NCI-H69 (cell line): ENCODE data around the gene AK6.

Source experiments
- DNase-seq: peaks from one replicate; lab custom pipeline; 2025; lab: John Stamatoyannopoulos, UW

The AK6 gene

DNA sequence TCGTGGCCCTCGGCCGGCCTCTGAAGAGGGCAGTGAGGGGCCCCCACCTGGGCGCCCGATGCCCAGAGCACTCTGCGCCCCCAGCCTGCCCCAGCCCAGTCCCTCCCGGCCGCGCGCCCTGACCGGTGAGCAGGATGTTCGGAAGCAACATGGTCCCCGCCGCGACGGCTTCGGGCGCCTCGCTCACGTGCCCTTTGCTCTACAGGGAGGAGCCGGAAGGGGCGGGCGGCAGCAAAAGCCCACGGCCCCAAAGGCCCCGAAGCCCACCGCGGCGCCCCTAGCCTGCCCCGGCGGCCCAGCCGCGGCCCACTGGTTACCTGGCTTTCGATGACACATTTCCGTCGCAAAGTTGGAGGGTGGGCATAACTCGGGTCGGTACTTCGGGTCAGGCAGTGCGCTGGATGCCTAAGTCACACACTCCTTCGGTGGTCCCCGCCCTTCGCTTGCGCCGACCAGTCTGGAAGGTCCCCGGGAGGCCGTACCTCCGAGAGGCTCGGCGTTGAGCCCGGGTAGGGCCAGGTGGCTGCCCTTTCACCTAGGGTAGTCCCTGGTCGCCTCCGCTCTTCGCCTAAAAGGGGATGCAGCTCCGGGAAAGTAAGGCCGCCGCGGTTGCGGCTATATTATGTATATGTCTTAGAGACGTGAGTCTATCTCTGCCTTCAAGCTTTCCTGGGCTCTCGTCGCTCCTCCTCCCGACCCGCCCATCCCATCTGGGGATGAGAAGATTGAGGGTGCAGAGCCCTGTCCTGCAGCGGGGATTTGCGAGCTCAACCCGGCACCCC lies at the start of gene AK6, which contains the start of the genes RAD17 and TAF9:
Gene AK6 (minus strand): TSS at position 181 of the 782 bp plus-strand sequence. CDS start 30 bp downstream, at position 151.
Gene RAD17 (plus strand): TSS at position 479 of the 782 bp plus-strand sequence. CDS start 2,391 bp downstream, outside the sequence.
Gene TAF9 (minus strand): TSS at position 181 of the 782 bp plus-strand sequence. CDS start 3,783 bp downstream, outside the sequence.
- DNase-seq, result peak; percentile 97

- no peak for DNase-seq
Observed at GRCh38 chr5:69418554-69418953, 49.2 kb upstream of the AK6 start.

GRCh38 chr5:69416699-69417098 lies 47.4 kb upstream of the AK6 start:
- no peak for DNase-seq

GRCh38 chr5:69416180-69416579 lies 46.9 kb upstream of the AK6 start:
- DNase-seq, result peak; percentile 70

GRCh38 chr5:69415584-69415958 lies 46.3 kb upstream of the AK6 start:
- DNase-seq, result peak; percentile 71

DNA sequence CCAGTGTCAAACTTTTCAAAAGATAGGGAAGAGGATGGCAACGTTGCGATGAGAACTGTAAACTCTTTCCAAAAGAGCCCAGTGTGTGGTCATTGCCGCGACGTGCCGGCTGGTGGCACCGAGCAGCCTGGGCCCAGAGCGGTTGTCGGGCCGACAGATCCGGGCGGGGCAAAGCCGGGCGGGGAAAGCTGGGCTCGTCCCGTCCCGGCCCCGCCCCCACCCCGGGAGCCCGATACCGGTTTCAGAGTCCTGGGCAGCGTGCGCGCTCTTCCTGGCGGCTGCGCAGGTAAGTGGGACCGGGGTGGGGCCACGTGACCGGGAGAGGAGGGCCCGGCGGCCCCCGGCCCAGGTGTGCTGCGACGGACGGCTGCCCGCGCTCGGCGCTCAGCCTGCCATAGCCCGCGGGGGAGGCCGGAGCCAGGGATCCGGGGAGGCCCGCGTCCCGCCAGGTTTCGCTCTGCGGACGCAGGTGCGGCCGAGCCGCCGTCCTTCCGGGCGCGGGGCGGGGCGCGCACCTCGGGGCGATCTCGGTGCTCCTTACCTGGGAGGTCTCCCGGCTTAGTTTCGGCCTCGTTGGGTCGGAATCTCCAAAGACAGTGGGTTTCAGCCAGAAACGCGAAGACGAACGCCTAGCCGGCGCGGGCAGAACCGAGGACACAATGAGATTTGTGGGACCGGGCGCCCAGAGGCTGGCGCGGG lies 45.7 kb upstream of the AK6 start, which contains the start of gene MARVELD2:
Gene MARVELD2 (plus strand): TSS at position 232 of the 699 bp plus-strand sequence. CDS start 4,270 bp downstream, outside the sequence.
- DNase-seq, result peak; percentile 98

DNA sequence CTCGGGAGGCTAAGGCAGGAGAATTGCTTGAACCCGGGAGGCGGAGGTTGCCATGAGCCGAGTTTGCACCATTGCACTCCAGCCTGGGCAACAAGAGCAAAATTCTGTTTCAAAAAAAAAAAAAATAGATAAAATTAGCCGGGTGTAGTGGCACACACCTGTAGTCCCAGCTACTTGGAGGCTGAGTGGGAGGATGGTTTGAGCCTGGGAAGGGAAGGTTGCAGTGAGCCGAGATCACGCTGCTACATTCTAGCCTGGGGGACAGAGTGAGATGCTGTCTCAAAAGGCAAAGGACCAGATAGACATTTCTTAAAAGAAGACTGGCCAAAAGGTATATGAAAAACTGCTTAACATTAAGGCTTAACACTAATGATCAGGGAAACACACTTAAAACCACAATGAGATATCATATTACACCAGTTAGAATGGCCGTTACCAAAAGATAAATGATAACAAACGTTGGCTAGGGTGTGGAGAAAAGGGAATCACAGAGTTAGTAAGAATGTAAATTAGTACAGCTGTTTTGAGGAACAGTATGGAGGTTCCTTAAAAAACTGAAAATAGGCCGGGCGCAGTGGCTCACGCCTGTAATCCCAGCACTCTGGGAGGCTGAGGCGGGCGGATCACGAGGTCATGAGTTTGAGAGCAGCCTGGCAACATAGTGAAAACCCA lies 35.5 kb upstream of the AK6 start:
- no peak for DNase-seq

- DNase-seq, result no peak
Observed at GRCh38 chr5:69378376-69378775, 9.1 kb upstream of the AK6 start.

- DNase-seq, result no peak
Observed at GRCh38 chr5:69374911-69375446, 5.7 kb upstream of the AK6 start.

DNA sequence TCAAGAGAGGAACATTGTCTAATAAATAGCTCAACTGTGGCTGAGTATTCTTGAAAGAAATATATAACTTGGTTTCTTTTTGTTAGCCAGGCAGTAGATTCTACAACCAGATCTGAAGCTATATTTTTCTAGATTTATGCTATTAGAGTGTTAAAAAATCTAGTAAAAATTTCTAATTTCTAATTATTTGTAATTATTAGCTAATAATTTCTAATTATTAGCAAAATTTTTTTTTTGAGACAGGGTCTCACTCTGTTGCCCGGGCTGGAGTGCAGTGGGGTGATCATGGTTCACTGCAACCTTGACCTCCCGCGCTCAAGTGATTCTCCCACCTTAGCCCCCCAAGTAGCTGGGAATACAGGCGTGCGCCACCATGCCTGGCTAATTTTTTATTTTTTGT lies 3.1 kb upstream of the AK6 start:
- no peak for DNase-seq

DNA sequence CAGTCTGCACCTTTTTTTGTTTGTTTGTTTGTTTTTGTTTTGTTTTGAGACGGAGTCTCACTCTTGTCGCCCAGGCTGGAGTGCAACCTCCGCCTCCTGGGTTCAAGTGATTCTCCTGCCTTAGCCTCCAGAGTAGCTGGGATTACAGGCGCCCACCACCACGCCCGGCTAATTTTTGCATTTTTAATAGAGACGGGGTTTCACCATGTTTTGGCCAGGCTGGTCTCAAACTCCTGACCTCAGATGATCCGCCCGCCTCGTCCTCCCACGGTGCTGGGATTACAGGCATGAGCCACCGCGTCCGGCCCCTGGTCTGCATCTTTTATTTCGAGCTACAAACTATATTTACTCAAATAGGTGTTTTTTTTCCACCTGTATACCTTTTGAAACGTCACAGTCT lies 1.0 kb upstream of the AK6 start:
- DNase-seq, result peak; percentile 20

DNA sequence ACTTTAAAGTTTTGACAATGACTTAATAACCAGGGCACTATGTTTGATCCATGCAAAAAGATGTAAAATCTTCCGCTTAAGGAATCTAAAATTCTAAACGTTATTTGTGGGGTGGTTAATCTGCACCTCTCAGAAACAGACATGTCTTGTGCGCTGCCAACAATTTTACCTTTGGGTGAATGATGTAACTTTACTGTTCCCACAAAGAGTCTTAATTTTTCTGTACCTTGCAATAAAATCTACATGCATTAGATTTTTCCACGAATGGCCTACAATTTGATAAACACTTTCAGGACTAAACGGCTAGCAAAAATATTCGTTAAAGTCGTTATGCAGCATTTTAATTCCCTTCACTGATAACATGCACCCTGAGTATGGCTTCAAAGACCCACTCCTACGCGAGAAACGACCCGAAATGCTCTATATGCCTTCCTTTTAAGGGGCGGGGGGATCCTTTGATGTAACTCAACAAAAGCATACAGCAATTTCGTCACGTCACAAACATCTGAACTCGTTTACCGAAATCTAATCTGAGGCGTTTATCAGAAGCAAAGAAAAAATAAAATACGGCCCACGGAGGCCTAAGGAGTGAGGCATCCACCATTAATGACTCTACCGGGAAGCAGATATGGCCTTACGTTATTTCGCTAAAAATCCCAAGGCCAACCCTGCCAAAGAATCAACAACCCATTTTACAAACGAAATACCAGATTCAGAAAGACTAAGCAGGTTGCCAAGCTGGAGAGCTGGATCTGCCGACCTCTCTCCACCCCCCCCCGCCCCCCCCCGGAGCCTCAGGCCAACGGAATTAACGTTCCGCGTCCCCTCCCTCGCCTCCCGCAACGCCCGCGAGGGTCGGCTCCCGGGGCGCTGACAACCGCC lies 621 bp downstream of the AK6 start:
- DNase-seq, result peak; percentile 70

DNA sequence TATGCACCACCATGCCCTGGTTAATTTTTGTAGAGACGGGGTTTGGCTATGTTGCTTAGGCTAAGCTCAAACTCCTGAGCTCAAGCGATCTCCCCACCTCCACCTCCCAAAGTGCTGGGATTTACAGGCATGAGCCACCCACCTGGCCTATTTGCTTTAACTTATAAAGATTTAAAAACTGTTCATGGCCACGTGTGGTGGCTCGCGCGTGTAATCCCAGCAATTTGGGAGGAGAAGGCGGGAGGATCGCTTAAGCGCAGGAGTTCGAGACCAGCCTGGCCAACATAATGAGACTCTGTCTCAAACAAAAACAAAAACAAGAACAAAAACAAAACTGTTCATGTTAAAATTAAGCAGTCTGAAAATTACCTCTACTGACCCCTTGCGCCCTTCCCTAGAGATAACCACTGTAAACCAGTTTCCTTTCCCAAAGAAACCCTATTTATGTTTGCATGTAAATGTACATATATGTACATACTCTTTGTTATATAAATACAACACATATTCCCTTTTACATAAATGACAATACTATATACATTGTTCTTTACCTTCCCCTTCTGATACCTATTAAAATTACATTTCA lies 1.5 kb downstream of the AK6 start:
- DNase-seq, result no peak

DNA sequence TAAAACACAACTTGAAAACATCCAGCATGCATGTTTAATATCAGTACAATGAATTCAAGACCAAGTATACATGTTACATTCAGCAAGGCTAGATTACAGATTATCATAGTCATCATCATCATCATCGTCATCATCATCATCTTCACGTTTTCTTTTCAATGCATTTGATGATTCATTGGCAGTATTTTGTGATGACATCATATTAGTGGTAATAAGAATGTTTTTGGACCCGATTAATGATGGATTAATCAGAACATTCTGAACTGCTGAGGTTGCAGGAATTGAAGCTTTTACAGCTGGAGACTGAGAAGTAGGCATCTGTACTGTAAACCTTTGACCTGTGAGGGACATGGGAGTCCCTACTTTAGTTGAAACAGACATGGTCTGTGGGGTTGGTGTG lies 4.5 kb downstream of the AK6 start:
- DNase-seq, result no peak

DNA sequence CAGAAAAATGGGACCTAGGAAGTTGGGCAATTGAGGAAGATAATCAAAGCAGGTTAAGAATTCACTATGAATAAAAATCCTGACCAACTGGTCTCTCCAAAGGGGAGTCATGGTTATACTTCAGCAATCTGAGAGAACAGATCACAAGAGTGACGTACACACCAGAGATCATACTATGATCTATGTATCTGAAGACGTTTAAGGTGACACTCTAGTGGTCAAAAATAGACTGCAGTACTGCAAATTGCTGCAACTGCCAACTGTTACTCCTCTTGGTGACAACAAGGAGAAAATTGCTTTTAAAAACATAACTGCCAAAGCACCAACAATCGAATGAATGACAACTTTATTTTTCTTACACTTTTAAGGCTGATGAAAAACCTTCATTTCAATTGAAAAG lies 4.9 kb downstream of the AK6 start:
- DNase-seq, result peak; percentile 25

DNA sequence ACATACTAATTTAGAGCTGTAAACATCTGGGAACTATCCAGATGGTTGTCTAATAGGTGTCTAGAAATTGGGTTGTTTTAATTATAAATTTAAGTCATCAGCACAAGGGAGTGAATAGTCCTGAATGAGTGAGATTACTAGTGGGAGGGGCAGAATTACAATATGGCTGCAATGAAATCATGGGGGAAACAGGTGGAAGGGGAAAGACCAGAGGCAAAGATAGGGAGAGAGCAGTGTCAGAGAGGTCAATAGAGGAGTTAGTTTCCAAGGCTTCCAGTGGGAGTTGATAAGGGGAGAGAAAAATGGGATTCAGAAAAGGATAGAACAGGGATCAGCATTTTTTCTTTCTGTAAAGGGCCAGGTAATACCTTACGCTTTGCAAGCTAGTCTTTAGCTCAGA lies 8.9 kb downstream of the AK6 start:
- DNase-seq, result no peak

- DNase-seq, result no peak
Observed at GRCh38 chr5:69359699-69360098, 9.6 kb downstream of the AK6 start.

DNA sequence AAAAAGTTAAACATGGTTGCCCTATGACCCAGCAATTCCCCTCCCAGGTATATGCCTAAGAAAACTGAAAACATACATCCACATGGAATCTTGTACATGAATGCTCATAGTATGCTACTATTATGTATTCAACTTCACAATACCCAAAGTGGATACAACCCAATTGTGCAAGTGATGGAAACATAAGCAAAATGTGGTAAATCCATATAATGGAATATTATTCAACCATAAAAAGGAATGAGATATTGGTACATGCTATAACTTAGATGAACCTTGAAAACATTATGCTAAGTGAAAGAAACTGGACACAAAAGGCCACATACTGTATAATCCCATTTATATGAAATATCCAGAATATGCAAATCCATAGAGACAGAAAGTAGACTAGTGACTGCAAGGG lies 18.7 kb downstream of the AK6 start:
- no peak for DNase-seq

DNA sequence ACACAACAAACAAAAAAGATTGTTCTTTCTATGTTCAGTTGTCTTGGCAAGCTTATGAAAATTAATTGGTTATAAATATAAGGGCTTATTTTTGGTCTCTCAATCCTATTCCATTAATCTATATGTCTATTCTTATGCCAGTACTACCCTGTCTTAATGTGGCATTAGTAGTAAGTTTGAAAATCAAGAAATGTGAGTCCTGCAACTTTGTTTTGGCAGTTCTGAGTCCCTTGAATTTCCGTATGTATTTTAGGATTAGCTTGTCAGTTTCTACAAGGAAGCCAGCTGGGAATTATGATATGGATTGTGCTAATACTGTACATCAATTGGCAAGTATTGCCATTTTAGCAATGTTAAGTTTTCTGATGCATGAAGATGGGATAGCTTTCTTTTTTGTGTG lies 26.2 kb downstream of the AK6 start:
- no peak for DNase-seq

DNA sequence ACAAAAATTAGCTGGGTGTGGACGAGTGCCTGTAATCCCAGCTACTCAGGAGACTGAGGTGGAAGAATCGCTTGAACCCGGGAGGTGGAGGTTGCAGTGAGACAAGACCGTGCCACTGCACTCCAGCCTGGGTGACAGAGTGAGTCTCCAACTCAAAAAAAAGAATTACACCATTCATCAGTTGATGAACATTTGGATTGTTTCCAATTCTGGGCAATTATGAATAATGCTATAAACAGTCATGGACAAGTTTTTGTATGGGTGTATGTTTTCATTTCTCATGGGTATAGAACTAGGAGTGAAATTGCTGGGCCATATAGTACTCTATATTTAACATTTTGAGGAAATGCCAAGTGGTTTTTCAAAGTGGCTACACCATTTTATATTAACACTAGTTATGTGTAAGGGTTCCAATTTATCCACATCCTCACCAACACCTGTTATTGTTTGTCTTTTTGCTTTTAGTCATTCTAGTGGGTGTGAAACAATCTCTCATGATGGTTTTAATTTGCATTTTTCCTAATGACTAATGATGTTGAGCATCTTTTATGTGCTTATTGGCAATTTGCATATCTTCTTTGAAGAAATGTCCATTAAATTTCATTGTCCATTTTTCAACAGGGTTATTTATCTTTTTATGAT lies 27.7 kb downstream of the AK6 start:
- peak; percentile 35 for DNase-seq
